GM19463 (cell line): ENCODE measurements around the gene MRTFB.
"Not testable (repeated sequence)": the region's sequence is repeated elsewhere in the genome, so short reads cannot be mapped to it uniquely, and the experiment has no call there.

Experiments used
- ATAC-seq: cut with Tn5 transposase; IDR thresholded peaks from one replicate; pipeline ENCODE4 v1.9.1; 2021; ENCODE audit warnings: mild to moderate bottlenecking, moderate library complexity; ENCODE audit not compliant: unreplicated experiment

MRTFB gene

DNA sequence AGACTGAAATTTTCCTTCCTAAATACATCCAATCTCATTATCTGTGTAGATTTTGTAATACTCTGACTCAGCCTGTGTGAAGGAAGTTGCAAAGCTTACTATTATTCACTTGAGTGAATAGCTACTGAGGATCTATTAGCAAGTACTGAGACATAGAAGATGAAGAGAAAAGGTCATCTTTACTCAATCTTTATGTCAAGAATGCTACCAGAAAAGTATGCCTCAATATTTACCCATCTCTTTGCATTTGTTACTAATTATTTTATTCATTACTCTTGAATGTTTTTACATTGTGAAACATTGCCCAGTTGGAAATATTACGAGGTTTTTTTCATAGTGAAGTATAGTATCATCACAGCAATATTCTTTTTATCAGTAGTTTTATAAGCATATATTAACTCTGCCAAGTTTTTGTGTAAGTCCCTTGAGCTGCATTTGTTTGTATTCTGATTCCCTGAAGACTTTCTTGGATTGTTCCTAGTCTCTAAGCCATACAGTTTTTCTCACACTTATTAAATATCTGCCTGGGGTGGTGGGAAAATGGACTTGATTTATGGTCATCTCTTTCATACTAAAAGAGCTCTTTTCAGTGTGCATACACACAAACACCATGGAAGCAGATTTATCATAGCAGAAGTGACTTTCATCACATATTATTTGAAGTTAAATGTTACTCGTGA is 110.4 kb downstream of the MRTFB start:
- no peak for ATAC-seq

DNA sequence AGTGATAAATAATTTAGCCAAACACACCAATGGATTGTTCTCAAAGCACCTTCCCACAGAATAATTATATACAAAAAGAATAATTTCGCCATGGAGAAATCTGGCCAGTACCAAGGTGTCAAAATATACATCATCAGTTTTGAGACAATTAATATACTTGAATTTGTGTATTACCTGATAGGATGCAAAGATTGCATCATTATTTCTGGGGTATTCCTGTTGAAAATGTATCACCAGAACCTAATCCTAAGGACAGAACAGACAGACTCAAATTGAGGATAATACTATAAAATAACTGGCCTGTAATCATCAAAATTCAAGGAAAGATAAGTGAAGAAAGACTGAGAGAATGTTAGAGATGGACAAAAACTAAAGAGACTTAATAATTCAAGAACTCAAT is 111.9 kb downstream of the MRTFB start:
- ATAC-seq, result no peak

DNA sequence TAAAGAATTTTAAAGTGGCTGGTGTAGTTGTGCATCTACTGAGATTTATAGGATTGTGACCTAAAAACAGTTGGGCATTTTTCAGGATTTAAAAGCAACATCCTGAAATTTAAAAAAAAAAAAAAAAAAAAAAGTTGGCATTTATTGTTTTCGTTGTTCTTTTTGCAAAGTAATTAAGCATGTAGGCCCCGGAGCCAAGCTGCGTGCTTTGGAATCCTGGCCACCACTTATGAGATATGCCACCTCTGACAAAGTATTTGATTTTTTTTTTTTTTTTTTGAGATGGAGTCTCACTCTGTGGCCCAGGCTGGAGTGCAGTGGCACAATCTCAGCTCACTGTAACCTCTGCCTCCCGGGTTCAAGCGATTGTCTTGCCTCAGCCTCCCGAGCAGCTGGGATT is 112.8 kb downstream of the MRTFB start:
- not testable (repeated sequence) for ATAC-seq

DNA sequence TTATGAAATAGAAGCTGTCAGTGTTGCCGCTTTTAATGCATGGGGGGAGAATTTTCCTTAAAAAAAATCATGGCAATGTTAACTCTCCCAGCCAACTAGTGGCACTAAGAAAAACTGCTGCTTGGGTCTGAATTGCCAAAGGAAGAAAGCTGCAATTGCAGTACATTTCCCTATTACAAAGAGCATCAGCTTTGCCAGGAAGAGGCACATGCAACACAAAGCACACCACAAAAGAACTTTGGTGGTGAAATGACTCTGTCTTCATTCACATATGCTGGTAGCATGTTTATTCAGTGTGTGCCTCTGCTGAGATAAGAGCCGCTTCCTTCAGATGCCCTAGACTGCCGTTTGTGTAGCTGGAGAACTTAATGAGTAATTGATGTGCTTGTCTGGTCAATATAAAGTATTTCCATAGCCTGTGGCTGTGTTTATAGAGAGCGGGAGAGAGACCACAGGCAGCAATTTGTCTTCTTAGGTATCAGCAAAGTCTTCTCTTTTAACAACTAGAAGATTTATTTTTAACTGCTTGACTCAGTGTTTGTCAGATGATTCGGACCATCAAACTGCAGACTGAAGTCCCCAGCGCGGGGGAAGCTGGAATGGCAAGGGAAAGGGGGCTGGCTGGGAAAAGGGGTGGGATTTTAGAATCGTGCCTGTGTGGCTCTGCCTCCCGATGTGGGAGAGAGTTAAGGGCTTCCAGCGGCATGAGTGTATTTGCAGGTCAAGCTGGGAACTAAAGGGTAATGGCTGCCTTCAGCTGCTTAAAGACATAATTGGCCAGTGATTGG is 115.1 kb downstream of the MRTFB start:
- ATAC-seq, result no peak

DNA sequence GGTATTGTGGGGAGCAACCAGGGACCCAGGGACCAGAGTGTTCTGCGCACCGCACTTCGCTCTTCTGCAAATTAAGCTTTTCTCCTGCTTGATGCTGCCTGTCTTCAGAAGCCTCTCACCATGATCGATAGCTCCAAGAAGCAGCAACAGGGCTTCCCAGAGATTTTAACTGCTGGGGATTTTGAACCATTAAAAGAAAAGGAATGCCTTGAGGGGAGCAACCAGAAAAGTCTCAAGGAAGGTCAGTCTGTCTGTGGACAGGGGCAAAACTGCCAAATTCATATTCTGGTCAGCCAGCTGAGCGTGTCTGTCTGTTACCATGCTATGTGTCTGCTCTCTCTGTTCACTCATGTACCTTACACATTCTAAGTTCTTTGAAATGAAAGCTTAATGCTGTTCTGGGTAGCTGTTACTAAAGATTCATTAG is 115.7 kb downstream of the MRTFB start:
- ATAC-seq, result no peak

DNA sequence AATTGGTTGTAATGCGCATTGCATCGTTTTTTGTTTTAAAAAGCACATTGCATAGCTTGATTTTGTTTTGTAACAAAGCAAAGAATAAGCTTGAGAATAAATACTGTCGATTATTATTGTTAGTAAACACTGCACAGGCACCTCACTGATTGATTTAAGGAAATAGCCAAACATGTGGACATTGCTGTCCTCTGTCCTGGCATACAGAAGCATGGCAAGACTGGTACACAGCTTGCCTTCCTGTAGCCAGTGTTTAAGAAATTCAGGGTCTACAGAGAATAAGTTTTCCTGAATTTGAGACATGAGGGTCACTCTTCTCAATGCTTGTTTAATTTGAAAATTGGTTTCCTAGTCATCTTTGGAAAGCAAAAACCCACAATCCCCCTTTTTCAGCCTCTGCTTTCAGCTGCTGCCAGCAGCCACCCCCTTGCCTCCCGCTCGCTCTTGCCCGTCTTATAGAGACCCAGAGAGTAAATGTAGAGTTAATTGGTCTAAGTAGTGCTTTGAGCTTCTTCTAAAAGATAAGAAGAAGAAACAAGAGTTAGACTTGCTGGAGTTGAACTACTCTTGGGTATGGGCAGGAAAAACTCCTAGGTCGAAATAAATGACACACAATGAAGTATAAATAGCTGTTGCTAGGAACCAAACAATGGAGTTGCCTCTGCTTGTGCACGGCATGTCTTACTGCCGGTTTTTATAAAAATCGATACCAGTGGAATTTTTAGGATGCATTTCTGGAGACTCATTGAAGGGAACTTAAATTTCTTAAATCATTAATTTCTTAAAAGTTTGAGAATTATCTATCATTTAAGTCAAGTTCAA is 116.6 kb downstream of the MRTFB start:
- ATAC-seq, result no peak

DNA sequence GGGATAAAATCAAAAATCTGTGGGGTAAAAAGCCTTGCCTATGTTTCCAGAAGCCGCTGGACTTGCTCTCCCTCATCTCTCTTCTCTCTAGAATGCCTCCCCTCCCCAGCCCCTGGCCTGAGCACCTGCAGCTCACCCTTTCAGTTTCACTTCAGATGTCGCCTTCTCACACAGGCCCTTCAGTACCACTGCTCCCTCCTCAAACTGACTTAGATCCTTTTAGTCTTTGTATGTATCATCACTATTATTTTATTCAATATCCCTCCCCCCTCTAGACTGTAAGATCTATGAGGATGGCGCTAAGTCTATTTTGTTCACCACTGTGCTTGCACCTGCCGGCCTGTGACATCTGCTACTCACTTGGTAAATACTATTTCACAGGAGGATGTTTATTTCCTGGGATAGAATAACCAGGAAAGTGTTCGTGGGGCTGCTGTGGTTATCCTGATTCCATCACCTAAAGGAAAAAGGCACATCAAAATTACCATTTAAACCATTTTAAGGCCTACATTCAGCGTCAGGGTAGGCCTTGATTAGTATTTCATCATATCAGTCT is 122.3 kb downstream of the MRTFB start:
- peak; percentile 98 for ATAC-seq

DNA sequence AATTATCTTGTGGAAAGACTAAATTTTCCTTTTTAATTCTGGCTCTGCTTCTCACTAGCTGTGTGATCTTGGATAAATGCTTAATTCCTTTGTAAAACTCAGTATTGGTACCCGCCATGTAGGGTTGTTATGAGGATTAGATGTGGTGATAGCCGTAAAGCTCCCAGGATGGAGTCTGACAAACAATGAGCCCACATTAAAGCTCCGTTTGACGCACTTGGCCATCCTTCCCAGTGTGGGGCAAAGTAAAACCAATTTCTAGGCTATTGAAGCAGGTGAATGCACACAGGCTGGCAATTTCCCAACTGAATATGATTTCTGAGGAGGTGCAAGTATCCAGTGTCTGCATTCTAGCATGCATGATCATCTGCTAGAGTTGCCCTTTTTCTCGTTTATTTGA is 123.6 kb downstream of the MRTFB start:
- ATAC-seq, result no peak

DNA sequence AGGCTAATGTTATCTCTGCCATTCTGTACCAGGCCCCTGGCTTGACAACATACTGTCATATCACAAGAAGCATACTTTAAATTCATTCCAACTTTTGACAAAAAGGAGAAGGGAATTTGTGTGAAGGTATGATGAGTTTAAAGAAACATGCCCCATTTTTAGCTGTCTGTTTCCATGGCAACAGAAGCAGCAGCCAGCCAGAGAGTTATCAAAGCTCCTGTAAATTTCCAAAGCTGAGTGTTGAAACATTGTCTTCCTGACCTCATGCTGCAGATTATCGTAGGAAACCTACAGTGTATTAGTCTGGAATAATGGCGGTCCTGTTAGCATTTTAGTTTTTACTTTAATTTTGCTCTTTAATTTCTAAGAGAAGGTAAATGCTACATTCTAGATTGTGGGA is 124.9 kb downstream of the MRTFB start:
- no peak for ATAC-seq

DNA sequence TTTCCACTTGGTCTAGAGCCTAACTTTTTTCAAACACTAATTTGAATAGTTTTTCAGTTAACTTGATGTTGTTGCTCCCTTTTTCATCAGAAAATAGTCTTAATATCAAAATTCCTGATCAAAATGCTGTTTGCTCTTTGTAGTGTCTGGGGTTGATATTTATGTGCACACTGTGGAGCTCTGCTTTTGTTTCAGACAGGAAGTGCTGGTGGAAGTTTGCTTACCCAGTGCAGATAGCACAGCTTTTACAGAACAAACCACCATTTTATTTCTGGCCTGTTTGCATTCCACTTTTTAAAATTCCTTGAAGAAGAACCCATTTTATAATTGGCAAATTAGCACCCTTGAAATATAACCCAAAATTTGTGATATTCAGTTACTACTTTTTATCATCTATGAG is 125.4 kb downstream of the MRTFB start:
- ATAC-seq, result no peak

DNA sequence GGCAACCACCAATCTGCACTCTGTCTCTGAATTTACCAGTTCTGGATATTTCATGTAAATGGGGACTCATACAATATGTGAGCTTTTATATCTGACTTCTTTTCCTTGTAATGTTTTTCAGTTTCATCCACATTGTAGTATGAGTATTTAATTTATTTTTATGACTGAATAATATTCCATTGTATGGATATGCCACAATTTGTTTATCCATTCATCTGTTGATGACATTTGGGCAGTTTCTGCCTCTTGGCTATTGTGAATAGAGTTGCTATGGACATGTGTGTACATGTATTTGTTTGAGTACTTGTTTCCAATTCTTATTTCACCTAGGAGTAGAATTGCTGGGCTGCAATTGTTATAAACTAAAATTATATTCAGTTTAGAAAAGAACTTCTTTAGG is 126.9 kb downstream of the MRTFB start:
- ATAC-seq, result no peak

DNA sequence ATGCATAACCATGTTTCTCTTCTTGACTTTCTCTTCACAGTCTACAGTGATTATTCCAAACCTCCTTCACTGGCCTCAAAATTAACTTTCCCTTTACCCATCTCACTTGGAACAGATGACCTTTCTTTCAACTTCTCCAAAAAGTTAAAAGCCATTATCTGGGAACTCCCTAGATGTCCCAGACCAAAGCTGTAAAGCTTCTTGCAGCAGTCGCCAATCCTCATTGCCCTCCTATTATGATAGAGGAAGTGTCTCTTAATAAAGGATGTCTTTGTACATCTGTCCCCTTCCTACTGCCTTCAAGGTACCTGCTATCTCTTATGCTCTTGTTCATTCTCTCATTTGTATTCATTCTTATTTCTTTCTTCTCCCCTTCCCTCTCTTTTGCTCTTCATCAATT is 127.5 kb downstream of the MRTFB start:
- no peak for ATAC-seq

DNA sequence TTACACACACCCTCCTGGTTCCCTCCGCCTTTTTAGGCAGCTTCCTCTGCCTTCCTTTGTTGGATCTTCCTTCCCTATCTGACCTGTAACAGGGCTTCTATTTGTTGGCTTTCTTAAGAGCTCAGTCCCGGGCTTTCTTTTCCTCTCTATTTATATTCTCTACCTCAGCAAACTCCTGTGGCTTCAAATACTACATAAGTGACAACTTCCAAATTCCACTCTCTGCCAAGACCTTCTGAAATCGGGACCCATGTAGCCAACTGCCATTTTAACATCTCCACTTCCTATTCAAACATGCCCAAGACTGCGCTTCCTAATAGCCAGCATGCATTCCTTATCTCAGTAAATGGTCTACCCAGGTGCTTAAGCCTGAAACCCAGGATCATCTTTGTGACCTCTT is 128.1 kb downstream of the MRTFB start:
- no peak for ATAC-seq

DNA sequence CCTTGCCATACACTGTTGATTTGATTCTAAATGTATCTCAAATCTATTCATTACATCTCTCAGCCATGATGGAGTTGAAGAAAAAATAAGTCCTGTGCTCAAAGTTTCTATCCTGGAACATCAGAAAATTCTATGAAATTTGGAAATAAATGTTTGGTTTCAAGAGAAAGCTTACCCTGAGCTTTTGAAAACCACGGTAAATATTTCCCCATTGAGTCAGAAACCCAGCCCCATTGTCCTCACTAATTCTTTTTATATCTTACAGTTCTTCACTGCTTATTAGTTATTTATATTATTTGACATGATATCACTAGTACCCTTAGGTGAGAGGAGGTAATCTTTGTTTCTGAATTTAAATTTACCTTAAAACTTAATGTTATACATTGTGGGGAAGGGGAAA is 128.5 kb downstream of the MRTFB start:
- no peak for ATAC-seq

DNA sequence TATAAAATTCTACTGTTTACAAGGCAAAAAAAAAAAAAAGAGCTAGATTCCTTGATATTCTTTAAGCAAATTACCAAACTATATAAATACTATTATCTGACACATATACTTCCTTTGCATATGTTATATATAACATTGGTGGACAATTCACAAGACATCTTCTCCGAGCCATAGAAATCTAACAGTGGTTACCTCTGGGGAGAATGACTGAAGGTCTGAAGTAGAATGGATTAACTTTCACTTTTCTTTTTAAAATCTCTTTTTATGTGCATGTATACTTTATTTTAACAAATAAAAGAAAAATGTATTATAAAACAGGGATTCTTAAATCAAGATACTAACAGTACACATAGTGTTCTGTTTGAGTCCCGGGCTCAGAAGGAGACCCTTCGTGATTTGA is 131.0 kb downstream of the MRTFB start:
- ATAC-seq, result no peak

DNA sequence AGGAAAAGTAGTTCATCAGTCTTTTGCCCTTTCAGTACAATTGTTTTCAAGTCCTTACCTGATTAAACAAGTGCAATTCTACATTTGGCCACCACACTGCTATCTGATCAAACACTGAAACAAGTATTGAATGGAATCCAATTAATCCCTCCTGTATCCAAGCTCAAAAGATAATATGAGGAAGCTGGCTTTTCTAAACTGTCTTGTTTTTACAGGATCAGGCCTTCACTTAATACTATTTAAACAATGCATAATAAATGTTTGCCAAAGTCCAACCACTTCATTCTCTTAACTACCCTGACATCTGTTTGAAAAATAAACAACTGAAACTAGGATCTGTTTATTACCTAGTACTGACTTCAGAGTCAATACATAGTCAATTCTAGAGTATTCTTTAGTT is 131.6 kb downstream of the MRTFB start:
- ATAC-seq, result no peak

DNA sequence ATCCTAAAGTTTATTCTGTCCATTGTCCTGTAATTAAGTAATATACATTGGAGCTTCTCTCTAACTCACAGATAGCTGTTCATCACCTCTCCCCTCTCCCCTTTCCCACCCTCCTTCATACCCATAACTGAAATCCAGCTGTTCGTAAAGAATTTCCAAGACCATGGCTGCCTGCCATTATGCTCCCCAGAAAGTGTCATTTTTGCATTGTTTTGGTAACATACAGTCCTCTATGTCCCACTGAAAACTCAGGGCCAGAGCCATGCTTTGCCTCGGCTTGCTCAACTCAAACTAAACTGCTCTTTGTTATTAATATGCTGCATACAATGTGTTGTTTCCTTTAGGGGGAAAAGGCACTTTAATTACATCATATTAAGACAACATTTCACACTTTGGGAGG is 132.0 kb downstream of the MRTFB start:
- no peak for ATAC-seq

DNA sequence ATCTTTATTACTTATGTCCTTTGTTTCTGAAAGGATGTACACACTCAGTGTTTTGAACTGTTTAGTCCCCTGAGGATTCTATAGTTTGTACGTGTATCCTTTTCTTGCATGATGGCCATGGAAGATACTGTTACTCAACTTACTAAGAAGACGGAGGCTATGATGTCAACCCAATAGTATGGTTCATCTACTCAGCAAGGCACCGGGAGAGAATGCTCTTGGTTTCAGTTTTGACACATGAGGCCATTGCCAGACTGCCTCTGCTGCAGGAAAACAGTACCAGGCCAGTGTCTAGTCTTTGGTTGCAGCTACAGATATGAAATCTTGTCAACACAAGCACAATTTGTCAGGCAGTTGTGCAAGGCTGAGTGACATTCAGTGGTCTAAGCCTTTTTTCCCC is 134.5 kb downstream of the MRTFB start:
- no peak for ATAC-seq

DNA sequence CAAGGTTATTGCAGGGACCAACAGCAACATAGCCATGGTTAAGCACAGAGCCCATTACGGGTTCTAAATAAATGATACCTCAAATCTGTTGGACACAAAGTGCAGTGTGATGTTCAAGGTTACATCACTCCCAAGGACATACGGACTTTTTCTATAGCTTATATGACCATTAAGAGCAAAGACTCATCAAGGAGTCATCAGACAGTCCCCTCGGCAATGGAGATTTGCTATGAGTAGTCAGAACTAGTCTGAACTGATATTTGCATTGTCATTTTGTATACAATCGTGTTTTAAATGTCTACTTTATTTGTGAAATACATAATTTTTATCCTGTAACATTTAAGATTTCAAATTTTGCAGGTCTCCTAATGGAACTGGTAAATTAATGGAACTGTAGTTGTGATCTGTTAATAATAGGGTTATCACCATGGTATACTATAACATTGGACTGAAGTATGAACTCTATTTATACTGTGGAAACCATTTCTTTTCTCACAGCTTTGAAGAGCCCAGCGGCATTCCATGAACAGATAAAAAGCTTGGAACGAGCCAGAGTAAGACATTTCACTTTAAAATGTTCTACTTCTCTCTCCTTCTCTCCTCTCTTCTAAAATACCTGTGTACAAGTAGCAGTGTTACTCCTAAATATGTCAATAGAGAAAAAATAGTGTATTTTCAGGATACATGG is 140.9 kb downstream of the MRTFB start:
- ATAC-seq, result no peak

DNA sequence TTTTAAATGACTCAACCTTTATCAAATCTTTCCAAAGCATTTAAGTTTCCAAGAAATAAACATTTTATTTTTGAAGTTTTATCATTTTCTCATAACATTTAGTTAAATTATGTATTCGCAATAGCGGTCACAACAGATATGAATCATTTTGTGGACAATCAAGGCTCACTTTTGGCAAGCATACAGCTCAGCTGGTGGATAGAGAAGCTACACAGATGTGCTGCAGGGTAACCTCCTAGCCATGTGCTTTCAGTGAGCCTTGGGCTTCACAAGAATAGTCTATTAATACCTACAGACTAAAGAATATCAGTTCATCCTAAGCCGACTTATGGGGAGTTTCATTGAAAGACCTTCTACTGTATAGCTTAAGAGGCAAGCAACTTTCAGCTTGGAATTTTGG is 144.8 kb downstream of the MRTFB start:
- no peak for ATAC-seq

DNA sequence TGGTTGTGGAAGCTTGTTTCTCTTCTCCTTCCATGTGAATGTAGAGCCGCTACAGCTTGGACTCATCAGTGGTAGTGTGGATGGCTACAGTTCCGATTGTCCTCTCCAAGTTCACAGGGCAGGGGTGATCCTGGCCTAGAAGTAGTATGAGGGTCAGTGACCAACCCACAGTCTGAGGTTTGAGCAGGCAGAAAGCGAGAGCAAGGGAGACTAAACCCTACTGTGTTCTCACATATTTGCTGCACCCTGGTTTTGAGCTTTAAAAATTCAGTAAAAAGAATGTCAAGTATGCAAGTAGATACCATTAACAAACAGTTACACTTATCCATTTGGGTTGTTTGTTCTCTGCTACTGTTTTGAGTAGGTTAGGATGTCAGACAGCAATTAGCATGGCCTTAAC is 148.9 kb downstream of the MRTFB start:
- ATAC-seq, result no peak
